Measurements from ENCODE around the gene ATOH7. TPM values are rescaled to one million over a fixed set of nuclear protein-coding genes. Genes with fewer than 3 reads are reported as not detected.
"Not testable (repeated sequence)": the region's sequence is repeated elsewhere in the genome, so short reads cannot be mapped to it uniquely, and the experiment has no call there.

ATOH7 gene
- not detected for total RNA-seq (ENCODE audit: insufficient read depth, low replicate concordance)

- no peak for DNase-seq (ENCODE audit: low spot score)
Measured at GRCh38 chr10:68231817-68232251, at the start of gene ATOH7. ATOH7 (minus strand) TSS chr10:68232113; CDS start chr10:68231677, 436 bp downstream.

GRCh38 chr10:68280758-68281157 lies 48.8 kb upstream of the ATOH7 start:
- no peak for DNase-seq (ENCODE audit: low spot score)

GRCh38 chr10:68278906-68279753 lies 47.2 kb upstream of the ATOH7 start:
- DNase-seq (ENCODE audit: low spot score), result not testable (repeated sequence)

GRCh38 chr10:68277814-68278213 lies 45.9 kb upstream of the ATOH7 start:
- DNase-seq (ENCODE audit: low spot score), result not testable (repeated sequence)

GRCh38 chr10:68276224-68276623 lies 44.3 kb upstream of the ATOH7 start:
- DNase-seq (ENCODE audit: low spot score), result no peak

- no peak for DNase-seq (ENCODE audit: low spot score)
Measured at GRCh38 chr10:68275600-68276126, 43.8 kb upstream of the ATOH7 start.

- no peak for DNase-seq (ENCODE audit: low spot score)
Measured at GRCh38 chr10:68272833-68273232, 40.9 kb upstream of the ATOH7 start.

- DNase-seq (ENCODE audit: low spot score), result peak; percentile 79
Measured at GRCh38 chr10:68271196-68271882, 39.4 kb upstream of the ATOH7 start.

GRCh38 chr10:68269562-68270290 lies 37.8 kb upstream of the ATOH7 start:
- no peak for DNase-seq (ENCODE audit: low spot score)

GRCh38 chr10:68261132-68261856 lies 29.4 kb upstream of the ATOH7 start:
- no peak for DNase-seq (ENCODE audit: low spot score)

- DNase-seq (ENCODE audit: low spot score), result no peak
Measured at GRCh38 chr10:68253346-68253745, 21.4 kb upstream of the ATOH7 start.

- DNase-seq (ENCODE audit: low spot score), result no peak
Measured at GRCh38 chr10:68251625-68252495, 19.9 kb upstream of the ATOH7 start.

- DNase-seq (ENCODE audit: low spot score), result no peak
Measured at GRCh38 chr10:68251151-68251550, 19.2 kb upstream of the ATOH7 start.

- DNase-seq (ENCODE audit: low spot score), result no peak
Measured at GRCh38 chr10:68249297-68249696, 17.4 kb upstream of the ATOH7 start.

- no peak for DNase-seq (ENCODE audit: low spot score)
Measured at GRCh38 chr10:68247931-68248330, 16.0 kb upstream of the ATOH7 start.

- DNase-seq (ENCODE audit: low spot score), result not testable (repeated sequence)
Measured at GRCh38 chr10:68246397-68246796, 14.5 kb upstream of the ATOH7 start.

GRCh38 chr10:68242051-68242450 lies 10.1 kb upstream of the ATOH7 start:
- DNase-seq (ENCODE audit: low spot score), result no peak

- no peak for DNase-seq (ENCODE audit: low spot score)
Measured at GRCh38 chr10:68239596-68240150, 7.8 kb upstream of the ATOH7 start.

GRCh38 chr10:68239069-68239468 lies 7.2 kb upstream of the ATOH7 start:
- no peak for DNase-seq (ENCODE audit: low spot score)

GRCh38 chr10:68238371-68238770 lies 6.5 kb upstream of the ATOH7 start:
- DNase-seq (ENCODE audit: low spot score), result no peak
